HG02588 (cell line): ENCODE results near the gene AP3B2.

Experiments
- ATAC-seq: cut with Tn5 transposase; IDR thresholded peaks from one replicate; pipeline ENCODE4 v1.9.1; 2021; ENCODE audit warnings: mild to moderate bottlenecking, moderate library complexity; ENCODE audit not compliant: unreplicated experiment

Gene AP3B2

DNA sequence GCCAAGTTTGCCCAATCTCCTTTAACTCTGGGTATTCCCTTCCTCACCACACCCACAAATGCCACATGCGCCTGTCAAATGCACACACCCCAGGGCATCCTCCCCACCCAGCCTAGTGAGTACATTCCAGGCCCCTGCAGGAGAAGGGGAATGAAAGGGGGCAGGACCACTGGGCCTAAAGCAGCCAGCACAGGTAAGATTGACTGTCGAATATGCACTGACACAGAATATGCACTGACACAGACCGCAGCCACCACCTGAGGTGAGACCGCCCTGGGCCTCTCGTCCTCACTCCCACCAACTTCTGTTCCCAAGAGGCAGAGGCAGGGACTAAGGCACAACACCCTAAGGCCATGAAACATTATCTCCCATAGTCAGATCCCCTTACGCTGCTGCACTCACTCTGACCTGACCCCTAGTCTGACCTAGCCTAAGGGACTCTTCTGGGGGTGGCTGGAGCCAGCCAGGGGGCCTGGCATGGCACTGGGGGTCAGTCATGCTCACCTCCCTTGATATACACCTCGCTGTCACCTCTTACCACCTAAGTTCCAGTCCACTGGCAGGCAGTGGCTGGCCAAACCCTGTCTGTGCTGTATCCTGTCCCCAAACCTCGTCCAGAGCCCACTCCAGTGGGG lies 10.8 kb downstream of the AP3B2 start:
- no peak for ATAC-seq

- ATAC-seq, result no peak
Observed at GRCh38 chr15:82697735-82698407, 11.8 kb downstream of the AP3B2 start.

- no peak for ATAC-seq
Observed at GRCh38 chr15:82692171-82692570, 17.5 kb downstream of the AP3B2 start.

DNA sequence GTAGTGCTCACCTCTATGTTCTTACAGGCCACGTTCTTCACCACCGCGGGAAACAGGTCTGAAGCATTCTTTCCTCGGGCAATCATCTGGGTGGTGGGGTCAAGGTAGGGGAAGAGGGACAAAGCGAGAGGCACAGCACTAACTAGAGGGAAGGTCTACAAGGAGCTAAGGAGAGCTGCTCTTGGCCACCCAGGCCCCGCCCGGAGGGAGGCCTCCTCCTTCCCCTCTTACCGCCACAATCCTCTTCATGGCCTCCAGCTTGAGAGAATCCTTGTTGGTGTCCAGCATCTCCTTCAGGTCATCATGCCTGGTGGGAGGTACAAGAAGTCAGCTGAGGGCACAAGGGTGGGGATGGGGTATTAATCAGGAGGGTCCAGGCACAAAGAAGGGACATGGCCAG lies 20.5 kb downstream of the AP3B2 start:
- ATAC-seq, result no peak

DNA sequence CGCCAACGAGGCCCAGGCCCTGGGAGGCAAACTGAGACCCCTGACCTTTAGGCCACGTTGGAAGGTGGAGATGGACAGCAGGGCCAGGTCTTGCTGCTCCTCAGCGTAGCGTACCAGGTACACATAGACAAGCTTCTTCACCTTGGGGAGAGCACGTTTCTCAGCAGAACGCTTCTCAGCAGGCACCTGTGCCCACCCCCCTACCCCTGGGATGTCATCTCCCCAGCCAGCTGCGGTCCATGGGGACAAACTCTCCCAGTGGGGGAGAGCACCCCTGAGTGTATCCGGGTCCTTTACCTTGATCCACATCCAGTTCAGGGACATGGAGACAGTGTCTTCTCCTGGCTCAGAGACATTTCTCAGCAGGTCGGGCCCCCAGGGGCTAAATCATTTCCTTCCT lies 21.0 kb downstream of the AP3B2 start:
- ATAC-seq, result no peak

DNA sequence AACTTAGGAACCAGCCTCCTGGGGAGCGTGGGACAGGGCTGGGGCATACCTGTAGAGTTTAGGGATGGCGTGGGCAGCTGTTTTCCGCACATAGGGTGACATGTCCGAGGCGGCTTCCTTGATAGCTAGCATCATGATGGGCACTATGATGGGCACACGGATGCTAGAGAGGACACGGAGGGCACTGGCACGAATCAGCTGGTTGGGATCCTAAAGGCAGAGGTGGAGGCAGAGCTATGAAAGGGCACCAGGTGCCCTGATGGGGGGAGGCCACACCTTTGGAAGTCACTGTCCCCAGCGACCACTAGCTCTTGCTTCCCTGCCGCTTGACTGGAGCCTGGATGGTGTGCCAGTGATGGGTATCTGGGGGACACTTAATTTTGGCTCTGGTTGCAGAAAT lies 28.3 kb downstream of the AP3B2 start:
- no peak for ATAC-seq

DNA sequence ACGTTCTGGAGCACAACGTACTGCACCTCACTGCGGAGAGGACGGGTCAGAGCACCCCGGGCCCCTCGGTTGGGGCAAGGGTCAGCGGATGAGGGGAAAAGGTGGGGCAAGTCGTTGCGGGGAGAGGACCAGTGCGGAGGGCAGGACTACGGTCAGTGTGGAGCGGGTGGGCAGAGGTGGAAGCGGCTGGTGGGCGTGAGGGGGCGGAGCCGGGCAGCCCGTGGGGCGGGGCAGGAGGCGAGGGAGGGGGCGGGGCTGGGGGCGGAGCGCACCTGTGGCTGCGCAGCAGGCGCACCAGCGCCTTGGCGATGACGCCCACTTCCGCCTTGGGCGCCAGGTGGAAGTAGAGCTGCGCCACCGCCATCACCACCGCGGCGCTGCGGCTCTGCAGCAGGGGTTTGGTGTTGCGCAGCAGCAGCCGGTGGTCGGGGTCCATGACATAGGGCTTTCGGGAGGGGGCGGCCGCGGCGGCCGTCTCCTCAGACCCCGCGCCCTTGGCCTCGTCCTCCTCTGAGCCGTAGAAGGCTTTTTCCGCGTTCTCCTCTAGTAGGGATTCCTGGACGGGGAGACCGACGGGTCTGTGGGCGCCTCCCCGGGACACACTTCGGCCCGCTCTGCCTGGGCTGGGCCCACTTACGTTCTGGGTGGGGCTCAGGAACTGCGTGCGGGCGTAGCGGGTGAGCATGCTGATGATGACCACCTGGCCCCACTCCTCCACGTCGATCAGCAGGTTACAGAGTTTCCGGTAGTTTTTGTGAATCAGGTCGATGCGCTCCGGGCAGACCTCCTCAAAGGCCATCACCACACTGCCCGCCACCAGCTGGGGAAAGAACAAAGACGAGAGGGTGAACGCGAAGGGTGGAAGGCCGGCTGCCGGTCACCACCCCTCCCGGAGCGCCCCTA lies 29.2 kb downstream of the AP3B2 start:
- peak; percentile 70 for ATAC-seq

GRCh38 chr15:82679626-82680199 lies 30.0 kb downstream of the AP3B2 start:
- ATAC-seq, result no peak

DNA sequence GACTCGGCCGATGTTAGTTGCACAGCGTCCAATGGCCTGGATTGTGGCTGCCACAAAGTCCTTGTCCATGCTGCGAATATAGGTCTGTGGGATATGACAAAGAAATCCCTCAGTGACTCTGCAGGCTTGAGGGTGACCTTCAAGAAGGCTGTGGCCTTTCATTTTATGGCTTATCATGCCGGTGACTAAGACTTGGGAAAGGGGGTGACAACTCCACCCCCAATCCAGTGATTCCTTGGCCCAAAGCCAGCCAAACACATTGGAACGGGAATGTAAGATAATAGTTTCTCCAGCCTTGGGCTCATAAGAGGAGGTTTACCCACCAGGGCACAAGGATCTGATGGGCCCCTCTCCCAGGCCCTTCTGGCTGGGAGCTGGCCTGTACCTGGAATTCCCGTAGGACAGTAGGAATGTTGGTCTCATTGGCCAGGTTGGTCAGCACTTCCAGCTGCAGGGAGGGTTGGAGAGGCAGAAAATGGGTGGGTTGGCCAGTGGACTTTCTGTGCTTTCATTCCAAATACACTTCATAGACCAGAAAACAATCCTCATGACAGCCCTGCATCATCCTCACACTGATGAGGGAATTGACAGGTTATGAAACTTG lies 31.9 kb downstream of the AP3B2 start:
- ATAC-seq, result no peak

GRCh38 chr15:82674873-82675272 lies 34.8 kb downstream of the AP3B2 start:
- ATAC-seq, result no peak

- no peak for ATAC-seq
Observed at GRCh38 chr15:82670699-82671098, 39.0 kb downstream of the AP3B2 start.

GRCh38 chr15:82666606-82667005 lies 43.1 kb downstream of the AP3B2 start:
- no peak for ATAC-seq

- ATAC-seq, result no peak
Observed at GRCh38 chr15:82664021-82664420, 45.7 kb downstream of the AP3B2 start.

DNA sequence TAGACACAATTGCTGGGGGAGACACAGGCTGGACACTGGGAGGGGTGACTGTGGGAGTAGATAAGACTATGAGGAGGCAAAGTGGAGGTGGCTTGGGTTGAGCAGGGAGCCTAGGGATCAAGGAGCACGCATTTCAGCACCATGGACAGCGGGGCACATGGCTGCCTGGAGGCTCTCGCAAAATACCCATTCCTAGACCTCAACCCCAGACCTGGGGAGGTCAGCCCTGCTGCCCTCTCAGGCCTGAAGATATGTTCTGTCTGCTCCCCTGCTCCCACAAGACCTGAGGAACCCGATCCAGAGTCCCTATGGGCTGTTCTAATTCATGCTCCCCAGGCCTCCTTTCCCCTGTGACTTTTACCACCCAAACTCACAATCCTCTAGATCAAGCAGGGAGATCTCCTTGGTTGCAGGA lies 46.5 kb downstream of the AP3B2 start:
- ATAC-seq, result no peak

- ATAC-seq, result no peak
Observed at GRCh38 chr15:82662641-82663040, 47.0 kb downstream of the AP3B2 start.

- ATAC-seq, result no peak
Observed at GRCh38 chr15:82660378-82660777, 49.3 kb downstream of the AP3B2 start.

GRCh38 chr15:82656641-82657266 lies 52.9 kb downstream of the AP3B2 start:
- ATAC-seq, result no peak

- no peak for ATAC-seq
Observed at GRCh38 chr15:82655606-82656005, 54.1 kb downstream of the AP3B2 start.

GRCh38 chr15:82653483-82654168 lies 56.0 kb downstream of the AP3B2 start:
- no peak for ATAC-seq

DNA sequence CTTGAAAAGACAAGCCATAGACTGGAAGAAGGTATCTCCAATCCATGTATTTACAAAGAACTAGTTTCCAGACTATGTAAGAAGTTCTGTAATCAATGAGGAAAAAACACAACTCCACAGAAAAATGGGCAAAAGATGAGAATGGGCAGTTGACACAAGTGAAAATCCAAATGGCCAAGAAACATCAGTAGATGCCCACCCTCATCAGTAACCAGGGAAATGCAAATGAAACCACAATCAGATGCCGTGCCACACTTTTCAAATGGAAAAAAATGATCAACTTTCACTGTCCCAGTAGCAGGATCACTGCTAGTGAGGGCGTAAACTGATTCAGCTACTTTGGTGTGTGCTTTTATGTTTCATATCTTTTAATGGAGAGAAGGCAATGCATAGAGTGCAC lies 58.0 kb downstream of the AP3B2 start:
- no peak for ATAC-seq
